ENCODE measurements around the gene DLGAP1.
A peak's percentile ranks its signal among the peaks of the same experiment; 100 is the strongest.

Gene DLGAP1

GRCh38 chr18:3889121-3889520 is 566.0 kb downstream of the DLGAP1 start:
- TF ChIP-seq, protein P1, sequence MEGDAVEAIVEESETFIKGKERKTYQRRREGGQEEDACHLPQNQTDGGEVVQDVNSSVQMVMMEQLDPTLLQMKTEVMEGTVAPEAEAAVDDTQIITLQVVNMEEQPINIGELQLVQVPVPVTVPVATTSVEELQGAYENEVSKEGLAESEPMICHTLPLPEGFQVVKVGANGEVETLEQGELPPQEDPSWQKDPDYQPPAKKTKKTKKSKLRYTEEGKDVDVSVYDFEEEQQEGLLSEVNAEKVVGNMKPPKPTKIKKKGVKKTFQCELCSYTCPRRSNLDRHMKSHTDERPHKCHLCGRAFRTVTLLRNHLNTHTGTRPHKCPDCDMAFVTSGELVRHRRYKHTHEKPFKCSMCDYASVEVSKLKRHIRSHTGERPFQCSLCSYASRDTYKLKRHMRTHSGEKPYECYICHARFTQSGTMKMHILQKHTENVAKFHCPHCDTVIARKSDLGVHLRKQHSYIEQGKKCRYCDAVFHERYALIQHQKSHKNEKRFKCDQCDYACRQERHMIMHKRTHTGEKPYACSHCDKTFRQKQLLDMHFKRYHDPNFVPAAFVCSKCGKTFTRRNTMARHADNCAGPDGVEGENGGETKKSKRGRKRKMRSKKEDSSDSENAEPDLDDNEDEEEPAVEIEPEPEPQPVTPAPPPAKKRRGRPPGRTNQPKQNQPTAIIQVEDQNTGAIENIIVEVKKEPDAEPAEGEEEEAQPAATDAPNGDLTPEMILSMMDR (IDR thresholded peaks at IDR 0.05; ENCODE audit: borderline replicate concordance, insufficient read depth, low read depth, low read length) = no peak
- H3K4me3 ChIP-seq (ENCODE audit: low read depth, low read length) = no peak overlapping the region

DNA sequence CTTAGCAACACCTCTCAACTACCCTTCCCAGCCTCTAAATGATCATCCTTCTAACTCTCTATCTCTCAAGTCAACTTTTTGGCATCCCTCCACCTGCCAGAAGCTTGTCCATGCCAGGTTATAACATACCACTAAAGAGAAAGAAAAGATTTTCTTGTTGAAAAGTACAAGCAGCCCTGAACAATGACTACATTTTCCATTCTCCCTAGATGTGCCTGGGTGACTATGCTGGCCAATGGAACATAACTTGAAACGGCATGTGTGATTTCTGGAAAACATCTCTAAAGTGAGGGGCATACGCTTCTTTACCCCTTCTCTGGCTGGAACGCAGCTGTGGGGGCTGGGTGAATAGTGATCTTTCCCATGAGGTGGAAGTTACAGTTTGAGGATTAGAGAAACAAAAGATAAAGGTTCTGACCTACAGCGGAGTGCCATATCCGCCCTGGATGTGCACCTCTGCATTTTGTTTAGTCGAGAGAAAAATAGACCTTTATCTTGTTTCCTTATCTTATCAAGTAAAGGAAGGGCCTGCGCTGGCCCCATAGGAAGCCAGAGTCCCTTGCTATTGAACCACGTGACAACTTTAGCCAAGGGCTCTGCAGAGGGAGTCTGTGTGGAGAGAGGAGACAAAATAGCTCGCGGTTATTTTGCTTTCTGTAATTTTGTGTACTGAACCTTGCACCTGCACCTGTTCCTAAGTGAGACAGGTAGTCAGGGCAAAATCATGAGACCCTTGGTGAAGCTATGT is 568.4 kb downstream of the DLGAP1 start:
- TF ChIP-seq, protein P1 (IDR thresholded peaks at IDR 0.05; ENCODE audit: borderline replicate concordance, insufficient read depth, low read depth, low read length) = no peak
- H3K4me3 ChIP-seq (ENCODE audit: low read depth, low read length) = no peak overlapping the region

DNA sequence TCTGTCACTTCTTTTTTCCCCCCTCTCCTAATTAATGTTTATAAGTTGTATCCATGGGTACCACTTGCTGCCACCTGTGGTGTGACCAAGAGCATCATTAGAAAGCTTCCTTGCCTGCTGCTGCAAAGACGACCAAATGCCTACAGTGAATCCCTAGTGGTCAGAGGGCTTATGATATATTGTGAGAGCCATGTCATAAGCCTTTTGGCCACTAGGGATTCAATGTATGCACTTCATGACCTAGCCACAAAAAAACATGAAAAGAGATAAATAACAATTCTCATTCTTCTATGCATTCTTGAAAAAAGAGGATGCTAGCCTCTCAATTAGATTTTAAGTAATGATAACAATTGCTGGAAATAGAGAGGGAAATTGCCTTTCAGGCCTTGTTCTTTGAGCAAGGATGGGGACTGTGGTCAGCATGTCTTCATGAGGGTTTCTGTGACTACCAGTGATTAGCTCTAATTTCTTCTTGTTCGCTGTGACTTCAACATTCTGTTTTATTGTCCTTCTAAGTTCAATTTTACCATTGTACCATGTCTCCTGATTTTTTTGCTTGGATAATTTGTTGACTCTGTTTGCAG is 569.8 kb downstream of the DLGAP1 start:
- TF ChIP-seq, protein P1 (IDR thresholded peaks at IDR 0.05; ENCODE audit: borderline replicate concordance, insufficient read depth, low read depth, low read length) = peak; percentile 11; the same call in 1 of the 2 replicates
- no peak overlapping the region for H3K4me3 ChIP-seq (ENCODE audit: low read depth, low read length)

GRCh38 chr18:3879836-3880120 is 575.3 kb downstream of the DLGAP1 start:
- TF ChIP-seq, protein P1 (IDR thresholded peaks at IDR 0.05; ENCODE audit: borderline replicate concordance, insufficient read depth, low read depth, low read length) = no peak
- H3K4me3 ChIP-seq (ENCODE audit: low read depth, low read length) = no peak overlapping the region

GRCh38 chr18:3879114-3879835 is 575.8 kb downstream of the DLGAP1 start:
- H3K4me3 ChIP-seq (ENCODE audit: low read depth, low read length) = no peak overlapping the region
- TF ChIP-seq, protein P1 (IDR thresholded peaks at IDR 0.05; ENCODE audit: borderline replicate concordance, insufficient read depth, low read depth, low read length) = no peak

- no peak overlapping the region for H3K4me3 ChIP-seq (ENCODE audit: low read depth, low read length)
- TF ChIP-seq, protein P1 (IDR thresholded peaks at IDR 0.05; ENCODE audit: borderline replicate concordance, insufficient read depth, low read depth, low read length) = no peak
Observed at GRCh38 chr18:3878401-3878800, 576.7 kb downstream of the DLGAP1 start.

Data from GM12875 (cell line).